ENCODE data around the gene MSANTD3. TPM values are rescaled to one million over a fixed set of nuclear protein-coding genes. Genes with fewer than 3 reads are reported as not detected.

MSANTD3 gene
- total and polyA plus RNA-seq, 9 of the 15 experiments (the other 6 are each of a cell fraction or from before 2014, with no cell fraction given) = 9.4 to 28.7 (median 22.3) TPM

DNA sequence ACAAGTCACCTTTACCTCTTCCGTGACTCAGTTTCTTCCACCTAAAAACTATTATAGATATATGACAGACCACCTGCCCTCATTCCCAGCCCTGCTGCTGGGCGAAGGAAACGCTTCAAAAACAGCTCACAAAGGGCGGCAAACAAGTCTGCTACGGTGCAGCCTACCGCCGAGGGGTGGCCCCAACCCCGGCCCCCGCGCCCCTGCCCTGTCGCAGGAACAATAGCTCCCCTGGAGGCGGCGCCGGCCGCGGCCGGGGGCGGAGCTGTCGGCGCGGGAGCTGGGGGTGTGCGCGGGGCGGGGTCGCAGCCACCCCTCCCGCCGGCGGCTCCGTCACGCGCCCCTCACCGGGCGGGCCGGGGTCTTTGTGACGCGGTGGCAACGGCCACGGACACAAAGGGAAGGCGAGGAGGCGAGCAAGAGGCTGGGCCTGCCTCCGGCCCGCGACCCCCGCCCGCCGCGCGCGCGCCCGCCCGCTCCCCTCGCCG, 45.9 kb downstream of the MSANTD3 start, which contains the start of gene TMEFF1 (continued):
- TF ChIP-seq, protein P1, sequence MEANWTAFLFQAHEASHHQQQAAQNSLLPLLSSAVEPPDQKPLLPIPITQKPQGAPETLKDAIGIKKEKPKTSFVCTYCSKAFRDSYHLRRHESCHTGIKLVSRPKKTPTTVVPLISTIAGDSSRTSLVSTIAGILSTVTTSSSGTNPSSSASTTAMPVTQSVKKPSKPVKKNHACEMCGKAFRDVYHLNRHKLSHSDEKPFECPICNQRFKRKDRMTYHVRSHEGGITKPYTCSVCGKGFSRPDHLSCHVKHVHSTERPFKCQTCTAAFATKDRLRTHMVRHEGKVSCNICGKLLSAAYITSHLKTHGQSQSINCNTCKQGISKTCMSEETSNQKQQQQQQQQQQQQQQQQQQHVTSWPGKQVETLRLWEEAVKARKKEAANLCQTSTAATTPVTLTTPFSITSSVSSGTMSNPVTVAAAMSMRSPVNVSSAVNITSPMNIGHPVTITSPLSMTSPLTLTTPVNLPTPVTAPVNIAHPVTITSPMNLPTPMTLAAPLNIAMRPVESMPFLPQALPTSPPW (CRISPR knock-in tag; IDR thresholded peaks at IDR 0.05) = peak; percentile 80
- TF ChIP-seq, protein P2, sequence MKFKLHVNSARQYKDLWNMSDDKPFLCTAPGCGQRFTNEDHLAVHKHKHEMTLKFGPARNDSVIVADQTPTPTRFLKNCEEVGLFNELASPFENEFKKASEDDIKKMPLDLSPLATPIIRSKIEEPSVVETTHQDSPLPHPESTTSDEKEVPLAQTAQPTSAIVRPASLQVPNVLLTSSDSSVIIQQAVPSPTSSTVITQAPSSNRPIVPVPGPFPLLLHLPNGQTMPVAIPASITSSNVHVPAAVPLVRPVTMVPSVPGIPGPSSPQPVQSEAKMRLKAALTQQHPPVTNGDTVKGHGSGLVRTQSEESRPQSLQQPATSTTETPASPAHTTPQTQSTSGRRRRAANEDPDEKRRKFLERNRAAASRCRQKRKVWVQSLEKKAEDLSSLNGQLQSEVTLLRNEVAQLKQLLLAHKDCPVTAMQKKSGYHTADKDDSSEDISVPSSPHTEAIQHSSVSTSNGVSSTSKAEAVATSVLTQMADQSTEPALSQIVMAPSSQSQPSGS (CRISPR knock-in tag; IDR thresholded peaks at IDR 0.05) = no peak
- TF ChIP-seq SFPQ (IDR thresholded peaks at IDR 0.05; ENCODE audit: low read depth, low read length) = no peak
- TF ChIP-seq ZBTB7A (IDR thresholded peaks at IDR 0.05; ENCODE audit: borderline replicate concordance, control insufficient read depth, low read depth, low read length) = peak; percentile 94; the same call in 1 of the 2 replicates
- TF ChIP-seq, protein P3, sequence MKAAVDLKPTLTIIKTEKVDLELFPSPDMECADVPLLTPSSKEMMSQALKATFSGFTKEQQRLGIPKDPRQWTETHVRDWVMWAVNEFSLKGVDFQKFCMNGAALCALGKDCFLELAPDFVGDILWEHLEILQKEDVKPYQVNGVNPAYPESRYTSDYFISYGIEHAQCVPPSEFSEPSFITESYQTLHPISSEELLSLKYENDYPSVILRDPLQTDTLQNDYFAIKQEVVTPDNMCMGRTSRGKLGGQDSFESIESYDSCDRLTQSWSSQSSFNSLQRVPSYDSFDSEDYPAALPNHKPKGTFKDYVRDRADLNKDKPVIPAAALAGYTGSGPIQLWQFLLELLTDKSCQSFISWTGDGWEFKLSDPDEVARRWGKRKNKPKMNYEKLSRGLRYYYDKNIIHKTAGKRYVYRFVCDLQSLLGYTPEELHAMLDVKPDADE (conservative IDR thresholded peaks at IDR 0.05; ENCODE audit: control insufficient read depth, low read depth, low read length) = 0 out of 2 replicates have a peak, but pooled peaks have one; percentile 21
- TF ChIP-seq, protein P4, sequence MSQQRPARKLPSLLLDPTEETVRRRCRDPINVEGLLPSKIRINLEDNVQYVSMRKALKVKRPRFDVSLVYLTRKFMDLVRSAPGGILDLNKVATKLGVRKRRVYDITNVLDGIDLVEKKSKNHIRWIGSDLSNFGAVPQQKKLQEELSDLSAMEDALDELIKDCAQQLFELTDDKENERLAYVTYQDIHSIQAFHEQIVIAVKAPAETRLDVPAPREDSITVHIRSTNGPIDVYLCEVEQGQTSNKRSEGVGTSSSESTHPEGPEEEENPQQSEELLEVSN (IDR thresholded peaks at IDR 0.05; ENCODE audit: borderline replicate concordance in 1 of 2, extremely low read depth in 1 of 2, insufficient read depth in 1 of 2, insufficient read length in 1 of 2, low read depth in 1 of 2, low read length in 1 of 2, poor library complexity in 1 of 2, severe bottlenecking in 1 of 2) = peak in 1 of 2 experiments; percentile 90
- peak; percentile 66; the same call in 1 of the 2 replicates for TF ChIP-seq L3MBTL2 (IDR thresholded peaks at IDR 0.05)

Data from K562 (cell line).